ENCODE measurements around the gene ZWILCH. TPM values are rescaled to one million over a fixed set of nuclear protein-coding genes. Genes with fewer than 3 reads are reported as not detected.

ZWILCH gene
- total RNA-seq, 1 donor from 2014 or later: 8.4 TPM

Other genes with a start within 250 kb of the ZWILCH start
- gene DIS3L, start 211.8 kb upstream of the ZWILCH start, total RNA-seq (ENCODE audit: insufficient read depth, low replicate concordance): 22.4 TPM
- gene TIPIN, start 148.6 kb upstream of the ZWILCH start, total RNA-seq (ENCODE audit: insufficient read depth, low replicate concordance): 7.0 TPM
- 25.8 TPM for gene MAP2K1, start 118.4 kb upstream of the ZWILCH start, total RNA-seq (ENCODE audit: insufficient read depth, low replicate concordance)
- 7.2 TPM for gene SNAPC5, start 7.6 kb upstream of the ZWILCH start, total RNA-seq (ENCODE audit: insufficient read depth, low replicate concordance)
- gene RPL4, start 471 bp upstream of the ZWILCH start, total RNA-seq (ENCODE audit: insufficient read depth, low replicate concordance): 3,940 TPM
- gene LCTL, start 60.7 kb downstream of the ZWILCH start, total RNA-seq (ENCODE audit: insufficient read depth, low replicate concordance): 0.48 TPM
- gene SMAD6, start 196.9 kb downstream of the ZWILCH start, total RNA-seq (ENCODE audit: insufficient read depth, low replicate concordance): 45.5 TPM